GM23338 (cell line): ENCODE measurements around the gene MYO15B.

ENCODE experiments used
- CREB1 ChIP-seq: fragments of 250-450 bp; sonication (Bioruptor Pico); IDR thresholded peaks from 2 replicates; pipeline ENCODE4 v1.5.0; 2020; ENCODE audit warnings: low read depth, mild to moderate bottlenecking, moderate library complexity
- ETS1 ChIP-seq: IDR thresholded peaks from 2 replicates; pipeline ENCODE4 v1.6.1; 2016; ENCODE audit warnings: antibody characterized with exemption
- EZH2 ChIP-seq: fragments of 200-600 bp; sonication (generic); IDR thresholded peaks from one replicate; pipeline ENCODE4 v1.8.0; 2017; ENCODE audit warnings: antibody characterized with exemption, mild to moderate bottlenecking, low read depth; ENCODE audit not compliant: unreplicated experiment
- EZH2phosphoT487 ChIP-seq: fragments of 200-600 bp; sonication (generic); IDR thresholded peaks from one replicate; pipeline ENCODE4 v1.8.1; 2018; ENCODE audit warnings: antibody characterized with exemption; ENCODE audit not compliant: unreplicated experiment
- JUNB ChIP-seq: IDR thresholded peaks from one replicate; pipeline ENCODE4 v1.6.1; 2016; ENCODE audit warnings: antibody characterized with exemption; ENCODE audit not compliant: unreplicated experiment
- NANOG ChIP-seq: IDR thresholded peaks from 2 replicates; pipeline ENCODE4 v1.6.1; 2016; ENCODE audit warnings: antibody characterized with exemption, borderline replicate concordance
- POLR2AphosphoS5 ChIP-seq: IDR thresholded peaks from 2 replicates; pipeline ENCODE4 v1.6.1; 2016; ENCODE audit warnings: antibody characterized with exemption, low read depth
- STAT1 ChIP-seq: IDR thresholded peaks from one replicate; pipeline ENCODE4 v1.6.1; 2016; ENCODE audit warnings: antibody characterized with exemption; ENCODE audit not compliant: unreplicated experiment
- ZNF114 ChIP-seq: fragments of 250-450 bp; sonication (Bioruptor Pico); IDR thresholded peaks from 2 replicates; pipeline ENCODE4 v1.5.0; 2020; ENCODE audit warnings: mild to moderate bottlenecking, moderate library complexity
- ZNF331 ChIP-seq: fragments of 250-450 bp; sonication (Bioruptor Pico); IDR thresholded peaks from 2 replicates; pipeline ENCODE4 v1.5.0; 2020; ENCODE audit warnings: low read depth, mild to moderate bottlenecking, moderate library complexity
- TF ChIP-seq, protein P1 (sequence below), 2 experiments: fragments of 200-600 bp in 1 of 2; sonication (generic) in 1 of 2; conservative IDR thresholded peaks; 2 replicates each; pipeline versions ENCODE4 v1.5.1 to v1.6.1; 2016 to 2017; ENCODE audit warnings: antibody characterized with exemption in 2 of 2, low read depth in 2 of 2, mild to moderate bottlenecking in 2 of 2, moderate library complexity in 1 of 2
- TF ChIP-seq, protein P2 (sequence below): IDR thresholded peaks from one replicate; pipeline ENCODE4 v1.6.1; 2018; ENCODE audit warnings: antibody characterized with exemption; ENCODE audit not compliant: unreplicated experiment
- TF ChIP-seq, protein P3 (sequence below): fragments of 250-450 bp; sonication (Bioruptor Pico); IDR thresholded peaks from 2 replicates; pipeline ENCODE4 v1.5.0; 2020; ENCODE audit warnings: mild to moderate bottlenecking, moderate library complexity

- TF ChIP-seq, protein P1, sequence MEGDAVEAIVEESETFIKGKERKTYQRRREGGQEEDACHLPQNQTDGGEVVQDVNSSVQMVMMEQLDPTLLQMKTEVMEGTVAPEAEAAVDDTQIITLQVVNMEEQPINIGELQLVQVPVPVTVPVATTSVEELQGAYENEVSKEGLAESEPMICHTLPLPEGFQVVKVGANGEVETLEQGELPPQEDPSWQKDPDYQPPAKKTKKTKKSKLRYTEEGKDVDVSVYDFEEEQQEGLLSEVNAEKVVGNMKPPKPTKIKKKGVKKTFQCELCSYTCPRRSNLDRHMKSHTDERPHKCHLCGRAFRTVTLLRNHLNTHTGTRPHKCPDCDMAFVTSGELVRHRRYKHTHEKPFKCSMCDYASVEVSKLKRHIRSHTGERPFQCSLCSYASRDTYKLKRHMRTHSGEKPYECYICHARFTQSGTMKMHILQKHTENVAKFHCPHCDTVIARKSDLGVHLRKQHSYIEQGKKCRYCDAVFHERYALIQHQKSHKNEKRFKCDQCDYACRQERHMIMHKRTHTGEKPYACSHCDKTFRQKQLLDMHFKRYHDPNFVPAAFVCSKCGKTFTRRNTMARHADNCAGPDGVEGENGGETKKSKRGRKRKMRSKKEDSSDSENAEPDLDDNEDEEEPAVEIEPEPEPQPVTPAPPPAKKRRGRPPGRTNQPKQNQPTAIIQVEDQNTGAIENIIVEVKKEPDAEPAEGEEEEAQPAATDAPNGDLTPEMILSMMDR (conservative IDR thresholded peaks at IDR 0.05; ENCODE audit: low read depth in 2 of 2), result no peak
- TF ChIP-seq POLR2AphosphoS5 (no peak), NANOG (no peak), EZH2 (no peak), CREB1 (no peak), EZH2phosphoT487 (no peak), STAT1 (no peak), ZNF331 (CRISPR knock-in tag) (no peak), JUNB (no peak), ETS1 (no peak), ZNF114 (CRISPR knock-in tag) (no peak)
- TF ChIP-seq, protein P2, sequence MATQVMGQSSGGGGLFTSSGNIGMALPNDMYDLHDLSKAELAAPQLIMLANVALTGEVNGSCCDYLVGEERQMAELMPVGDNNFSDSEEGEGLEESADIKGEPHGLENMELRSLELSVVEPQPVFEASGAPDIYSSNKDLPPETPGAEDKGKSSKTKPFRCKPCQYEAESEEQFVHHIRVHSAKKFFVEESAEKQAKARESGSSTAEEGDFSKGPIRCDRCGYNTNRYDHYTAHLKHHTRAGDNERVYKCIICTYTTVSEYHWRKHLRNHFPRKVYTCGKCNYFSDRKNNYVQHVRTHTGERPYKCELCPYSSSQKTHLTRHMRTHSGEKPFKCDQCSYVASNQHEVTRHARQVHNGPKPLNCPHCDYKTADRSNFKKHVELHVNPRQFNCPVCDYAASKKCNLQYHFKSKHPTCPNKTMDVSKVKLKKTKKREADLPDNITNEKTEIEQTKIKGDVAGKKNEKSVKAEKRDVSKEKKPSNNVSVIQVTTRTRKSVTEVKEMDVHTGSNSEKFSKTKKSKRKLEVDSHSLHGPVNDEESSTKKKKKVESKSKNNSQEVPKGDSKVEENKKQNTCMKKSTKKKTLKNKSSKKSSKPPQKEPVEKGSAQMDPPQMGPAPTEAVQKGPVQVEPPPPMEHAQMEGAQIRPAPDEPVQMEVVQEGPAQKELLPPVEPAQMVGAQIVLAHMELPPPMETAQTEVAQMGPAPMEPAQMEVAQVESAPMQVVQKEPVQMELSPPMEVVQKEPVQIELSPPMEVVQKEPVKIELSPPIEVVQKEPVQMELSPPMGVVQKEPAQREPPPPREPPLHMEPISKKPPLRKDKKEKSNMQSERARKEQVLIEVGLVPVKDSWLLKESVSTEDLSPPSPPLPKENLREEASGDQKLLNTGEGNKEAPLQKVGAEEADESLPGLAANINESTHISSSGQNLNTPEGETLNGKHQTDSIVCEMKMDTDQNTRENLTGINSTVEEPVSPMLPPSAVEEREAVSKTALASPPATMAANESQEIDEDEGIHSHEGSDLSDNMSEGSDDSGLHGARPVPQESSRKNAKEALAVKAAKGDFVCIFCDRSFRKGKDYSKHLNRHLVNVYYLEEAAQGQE, result no peak
- TF ChIP-seq, protein P3, sequence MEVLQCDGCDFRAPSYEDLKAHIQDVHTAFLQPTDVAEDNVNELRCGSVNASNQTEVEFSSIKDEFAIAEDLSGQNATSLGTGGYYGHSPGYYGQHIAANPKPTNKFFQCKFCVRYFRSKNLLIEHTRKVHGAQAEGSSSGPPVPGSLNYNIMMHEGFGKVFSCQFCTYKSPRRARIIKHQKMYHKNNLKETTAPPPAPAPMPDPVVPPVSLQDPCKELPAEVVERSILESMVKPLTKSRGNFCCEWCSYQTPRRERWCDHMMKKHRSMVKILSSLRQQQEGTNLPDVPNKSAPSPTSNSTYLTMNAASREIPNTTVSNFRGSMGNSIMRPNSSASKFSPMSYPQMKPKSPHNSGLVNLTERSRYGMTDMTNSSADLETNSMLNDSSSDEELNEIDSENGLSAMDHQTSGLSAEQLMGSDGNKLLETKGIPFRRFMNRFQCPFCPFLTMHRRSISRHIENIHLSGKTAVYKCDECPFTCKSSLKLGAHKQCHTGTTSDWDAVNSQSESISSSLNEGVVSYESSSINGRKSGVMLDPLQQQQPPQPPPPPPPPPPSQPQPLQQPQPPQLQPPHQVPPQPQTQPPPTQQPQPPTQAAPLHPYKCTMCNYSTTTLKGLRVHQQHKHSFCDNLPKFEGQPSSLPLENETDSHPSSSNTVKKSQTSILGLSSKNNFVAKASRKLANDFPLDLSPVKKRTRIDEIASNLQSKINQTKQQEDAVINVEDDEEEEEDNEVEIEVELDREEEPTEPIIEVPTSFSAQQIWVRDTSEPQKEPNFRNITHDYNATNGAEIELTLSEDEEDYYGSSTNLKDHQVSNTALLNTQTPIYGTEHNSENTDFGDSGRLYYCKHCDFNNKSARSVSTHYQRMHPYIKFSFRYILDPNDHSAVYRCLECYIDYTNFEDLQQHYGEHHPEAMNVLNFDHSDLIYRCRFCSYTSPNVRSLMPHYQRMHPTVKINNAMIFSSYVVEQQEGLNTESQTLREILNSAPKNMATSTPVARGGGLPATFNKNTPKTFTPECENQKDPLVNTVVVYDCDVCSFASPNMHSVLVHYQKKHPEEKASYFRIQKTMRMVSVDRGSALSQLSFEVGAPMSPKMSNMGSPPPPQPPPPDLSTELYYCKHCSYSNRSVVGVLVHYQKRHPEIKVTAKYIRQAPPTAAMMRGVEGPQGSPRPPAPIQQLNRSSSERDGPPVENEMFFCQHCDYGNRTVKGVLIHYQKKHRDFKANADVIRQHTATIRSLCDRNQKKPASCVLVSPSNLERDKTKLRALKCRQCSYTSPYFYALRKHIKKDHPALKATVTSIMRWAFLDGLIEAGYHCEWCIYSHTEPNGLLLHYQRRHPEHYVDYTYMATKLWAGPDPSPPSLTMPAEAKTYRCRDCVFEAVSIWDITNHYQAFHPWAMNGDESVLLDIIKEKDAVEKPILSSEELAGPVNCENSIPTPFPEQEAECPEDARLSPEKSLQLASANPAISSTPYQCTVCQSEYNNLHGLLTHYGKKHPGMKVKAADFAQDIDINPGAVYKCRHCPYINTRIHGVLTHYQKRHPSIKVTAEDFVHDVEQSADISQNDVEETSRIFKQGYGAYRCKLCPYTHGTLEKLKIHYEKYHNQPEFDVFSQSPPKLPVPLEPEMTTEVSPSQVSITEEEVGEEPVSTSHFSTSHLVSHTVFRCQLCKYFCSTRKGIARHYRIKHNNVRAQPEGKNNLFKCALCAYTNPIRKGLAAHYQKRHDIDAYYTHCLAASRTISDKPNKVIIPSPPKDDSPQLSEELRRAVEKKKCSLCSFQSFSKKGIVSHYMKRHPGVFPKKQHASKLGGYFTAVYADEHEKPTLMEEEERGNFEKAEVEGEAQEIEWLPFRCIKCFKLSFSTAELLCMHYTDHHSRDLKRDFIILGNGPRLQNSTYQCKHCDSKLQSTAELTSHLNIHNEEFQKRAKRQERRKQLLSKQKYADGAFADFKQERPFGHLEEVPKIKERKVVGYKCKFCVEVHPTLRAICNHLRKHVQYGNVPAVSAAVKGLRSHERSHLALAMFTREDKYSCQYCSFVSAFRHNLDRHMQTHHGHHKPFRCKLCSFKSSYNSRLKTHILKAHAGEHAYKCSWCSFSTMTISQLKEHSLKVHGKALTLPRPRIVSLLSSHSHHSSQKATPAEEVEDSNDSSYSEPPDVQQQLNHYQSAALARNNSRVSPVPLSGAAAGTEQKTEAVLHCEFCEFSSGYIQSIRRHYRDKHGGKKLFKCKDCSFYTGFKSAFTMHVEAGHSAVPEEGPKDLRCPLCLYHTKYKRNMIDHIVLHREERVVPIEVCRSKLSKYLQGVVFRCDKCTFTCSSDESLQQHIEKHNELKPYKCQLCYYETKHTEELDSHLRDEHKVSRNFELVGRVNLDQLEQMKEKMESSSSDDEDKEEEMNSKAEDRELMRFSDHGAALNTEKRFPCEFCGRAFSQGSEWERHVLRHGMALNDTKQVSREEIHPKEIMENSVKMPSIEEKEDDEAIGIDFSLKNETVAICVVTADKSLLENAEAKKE, result no peak
Measured at GRCh38 chr17:75592348-75593020, 4.9 kb downstream of the MYO15B start.
